NCI-H1436 treated with DMSO at 0.1 percent for 48 hours (cell line): ENCODE results near the gene CCDC192.
"Not testable (repeated sequence)": the region's sequence is repeated elsewhere in the genome, so short reads cannot be mapped to it uniquely, and the experiment has no call there.

Source experiments
- DNase-seq: peaks from one replicate; lab custom pipeline; 2025; lab: John Stamatoyannopoulos, UW

The CCDC192 gene

GRCh38 chr5:127766676-127767335, 63.6 kb downstream of the CCDC192 start:
- no peak for DNase-seq

GRCh38 chr5:127769386-127769785, 66.2 kb downstream of the CCDC192 start:
- DNase-seq = no peak

GRCh38 chr5:127770272-127770671, 67.1 kb downstream of the CCDC192 start:
- DNase-seq = no peak

GRCh38 chr5:127772531-127772930, 69.3 kb downstream of the CCDC192 start:
- no peak for DNase-seq

DNA sequence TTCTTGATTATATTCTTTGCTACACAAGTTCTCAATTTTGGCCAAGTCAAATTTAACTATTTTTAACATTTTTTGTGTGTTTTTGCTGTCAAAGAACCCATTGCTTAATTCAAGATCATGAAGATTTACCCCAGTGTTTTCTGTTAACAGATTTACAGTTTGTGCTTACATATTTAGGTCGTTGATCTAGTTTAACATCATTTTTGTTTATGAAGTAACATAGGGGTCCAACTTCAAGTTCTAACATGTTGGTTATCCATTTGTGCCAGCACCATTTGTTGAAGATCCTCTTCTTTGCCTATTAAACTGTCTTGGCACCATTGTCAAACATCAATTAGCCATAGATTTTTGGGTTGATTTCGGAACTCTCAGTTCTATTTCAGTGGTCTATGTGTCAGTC, 71.0 kb downstream of the CCDC192 start:
- DNase-seq = no peak

DNA sequence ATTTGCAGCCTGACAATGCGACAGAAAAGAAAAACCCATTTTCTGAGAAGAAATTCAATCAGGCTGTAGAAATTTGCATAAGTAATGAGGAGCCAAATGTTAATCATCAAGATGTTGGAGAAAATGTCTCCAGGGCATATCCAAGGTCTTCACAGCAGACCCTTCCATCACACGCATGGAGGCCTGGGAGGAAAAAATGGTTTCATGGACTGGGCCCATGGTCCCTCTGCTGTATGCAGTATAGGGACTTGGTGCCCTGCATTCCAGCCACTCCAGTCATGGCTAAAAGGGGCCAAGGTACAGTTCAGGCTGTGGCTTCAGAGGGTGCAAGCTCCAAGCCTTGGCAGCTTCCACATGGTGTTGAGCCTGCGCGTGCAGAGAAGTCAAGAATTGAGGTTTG, 73.3 kb downstream of the CCDC192 start:
- DNase-seq = no peak

DNA sequence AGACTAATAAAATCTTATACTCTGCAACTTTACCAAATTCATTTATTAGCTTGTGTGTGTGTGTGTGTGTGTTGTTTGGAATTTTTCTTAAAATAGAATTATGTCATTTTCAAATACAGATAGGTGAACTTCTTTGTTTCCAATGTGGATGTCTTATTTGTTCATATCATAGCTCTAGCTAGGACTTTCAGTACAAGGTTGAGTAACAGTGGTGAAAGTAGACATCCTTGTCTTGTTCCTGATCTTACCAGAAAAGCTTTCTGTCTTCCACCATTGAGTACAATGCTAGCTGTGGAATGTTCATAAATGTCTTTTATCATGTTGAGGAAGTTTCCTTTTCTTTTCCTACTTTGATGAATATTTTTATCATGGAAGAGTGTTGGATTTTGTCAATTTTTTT, 74.8 kb downstream of the CCDC192 start:
- no peak for DNase-seq

- DNase-seq = not testable (repeated sequence)
Observed at GRCh38 chr5:127782450-127782849, 79.3 kb downstream of the CCDC192 start.

DNA sequence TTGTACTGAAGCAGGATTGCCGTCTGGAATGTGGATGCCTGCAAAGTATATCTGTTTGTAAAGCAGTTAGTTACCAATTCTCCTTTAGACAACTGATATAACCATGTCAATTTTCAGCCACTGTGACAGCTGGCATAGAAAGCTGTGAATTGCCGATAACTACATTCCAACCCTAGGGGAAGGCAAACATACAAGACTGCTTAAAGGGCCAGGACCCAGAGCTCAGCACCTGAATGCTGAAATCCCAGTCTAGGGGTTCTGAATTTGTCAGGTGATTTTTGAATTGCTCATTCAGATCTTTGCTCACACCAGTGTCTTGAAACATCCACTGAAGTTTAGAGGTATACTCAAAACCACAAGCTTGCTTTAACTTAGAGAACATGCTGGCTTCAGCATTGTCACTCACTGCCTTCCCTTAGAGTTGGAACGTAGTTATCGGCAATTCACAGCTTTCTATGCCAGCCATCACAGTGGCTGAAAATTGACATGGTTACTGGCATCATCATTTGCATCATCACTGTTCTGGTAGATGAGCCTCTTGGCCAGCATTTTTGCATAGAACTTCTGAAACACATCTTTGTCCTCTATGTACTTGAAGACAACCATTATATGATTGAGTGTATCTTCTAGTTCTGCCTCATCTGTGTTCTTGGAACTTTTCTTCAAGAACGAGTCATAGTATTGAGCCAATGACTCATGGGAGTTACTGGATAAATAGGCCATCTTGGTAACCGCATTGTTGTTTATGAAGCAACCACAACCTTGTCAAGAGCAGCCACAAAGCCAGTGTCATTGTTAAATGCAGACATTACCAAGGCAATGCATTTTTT, 82.1 kb downstream of the CCDC192 start:
- no peak for DNase-seq

DNA sequence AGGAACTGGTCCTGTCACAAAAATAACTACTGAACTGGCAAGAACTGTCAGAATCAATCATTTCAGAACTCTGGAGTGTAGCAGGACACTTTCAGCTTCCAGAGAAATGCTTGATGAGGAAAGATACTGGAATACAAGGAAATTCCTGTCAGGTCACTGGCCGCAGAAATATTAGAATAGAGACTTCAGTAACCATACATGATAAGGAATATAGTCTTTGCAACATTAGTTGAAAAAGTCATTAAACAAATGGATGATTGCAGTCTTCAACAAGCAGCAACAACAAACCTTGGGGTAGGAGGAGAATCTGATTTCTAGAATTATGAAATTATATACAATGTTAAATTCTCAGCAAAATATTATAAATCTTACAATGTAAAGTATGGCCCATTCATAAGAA, 88.2 kb downstream of the CCDC192 start:
- no peak for DNase-seq

DNA sequence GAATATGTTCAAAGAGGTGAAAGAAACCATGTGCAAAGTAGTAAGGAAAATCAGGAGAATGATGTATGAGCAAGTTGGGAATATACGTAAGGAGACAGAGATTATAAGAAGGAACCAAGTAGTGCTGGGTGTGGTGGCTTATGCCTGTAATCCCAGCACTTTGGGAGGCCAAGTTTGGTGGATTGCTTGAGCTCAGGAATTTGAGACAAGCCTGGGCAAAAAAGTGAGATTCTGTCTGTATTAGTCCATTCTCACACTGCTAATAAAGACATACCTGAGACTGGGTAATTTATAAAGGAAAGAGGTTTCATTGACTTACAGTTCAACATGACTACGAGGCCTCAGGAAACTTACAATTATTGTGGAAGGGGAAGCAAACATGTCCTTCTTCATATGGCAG, 88.7 kb downstream of the CCDC192 start:
- DNase-seq = not testable (repeated sequence)

DNA sequence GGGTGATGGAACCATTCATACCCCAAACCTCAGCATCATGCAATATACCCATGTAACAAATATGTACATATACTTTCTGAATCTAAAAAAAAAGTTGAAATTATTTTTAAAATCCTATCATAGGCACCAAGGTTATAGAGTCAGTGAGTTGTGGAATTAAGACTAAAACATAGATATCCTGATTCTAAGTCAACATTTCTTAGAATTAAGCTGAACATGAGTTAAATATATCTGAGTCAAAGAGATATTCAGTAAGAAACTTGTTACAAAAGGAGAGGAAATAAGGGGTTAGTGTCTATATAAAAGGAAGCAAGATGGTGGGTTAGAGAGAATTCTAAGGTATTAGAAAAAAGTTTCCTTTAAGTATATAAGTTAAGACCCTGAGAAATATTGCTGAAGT, 89.9 kb downstream of the CCDC192 start:
- DNase-seq = no peak

DNA sequence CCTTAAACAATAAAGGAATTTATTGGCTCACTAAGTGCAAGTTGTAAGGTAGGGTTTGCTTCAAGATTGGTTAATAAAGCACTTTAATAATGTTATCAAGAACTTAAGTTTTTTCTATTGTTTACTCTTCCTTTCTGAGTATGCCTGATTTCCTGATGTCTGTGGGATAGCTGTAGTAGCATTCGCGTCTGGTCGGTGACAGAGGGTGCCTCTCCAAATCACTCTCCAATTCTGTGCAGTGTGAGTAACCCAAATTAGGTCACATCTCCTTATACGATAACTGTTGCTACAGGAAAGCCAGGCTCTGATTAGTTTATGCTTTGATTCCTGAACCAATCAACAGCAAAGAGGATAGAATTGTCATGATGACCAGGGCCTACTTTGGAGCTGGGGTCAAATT, 90.7 kb downstream of the CCDC192 start:
- no peak for DNase-seq

DNA sequence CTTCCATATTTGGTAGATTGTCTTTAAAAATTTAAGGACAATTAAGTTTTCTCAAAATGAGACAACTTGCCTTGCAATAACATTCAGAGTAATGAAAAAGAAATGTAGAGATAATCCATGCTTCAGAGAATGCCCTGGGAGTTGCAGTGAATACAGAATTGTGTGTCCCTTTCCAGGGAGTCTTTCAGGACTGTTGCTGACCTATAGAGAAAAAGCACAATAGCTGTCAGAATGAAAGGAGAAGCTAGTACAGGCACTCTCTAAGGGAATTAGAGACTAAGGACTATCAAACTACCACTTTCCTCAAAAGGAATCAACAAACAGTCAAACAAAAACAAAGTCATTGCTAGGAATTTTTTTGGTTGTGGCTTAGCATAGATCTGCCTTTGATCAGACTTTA, 93.0 kb downstream of the CCDC192 start:
- DNase-seq = no peak

DNA sequence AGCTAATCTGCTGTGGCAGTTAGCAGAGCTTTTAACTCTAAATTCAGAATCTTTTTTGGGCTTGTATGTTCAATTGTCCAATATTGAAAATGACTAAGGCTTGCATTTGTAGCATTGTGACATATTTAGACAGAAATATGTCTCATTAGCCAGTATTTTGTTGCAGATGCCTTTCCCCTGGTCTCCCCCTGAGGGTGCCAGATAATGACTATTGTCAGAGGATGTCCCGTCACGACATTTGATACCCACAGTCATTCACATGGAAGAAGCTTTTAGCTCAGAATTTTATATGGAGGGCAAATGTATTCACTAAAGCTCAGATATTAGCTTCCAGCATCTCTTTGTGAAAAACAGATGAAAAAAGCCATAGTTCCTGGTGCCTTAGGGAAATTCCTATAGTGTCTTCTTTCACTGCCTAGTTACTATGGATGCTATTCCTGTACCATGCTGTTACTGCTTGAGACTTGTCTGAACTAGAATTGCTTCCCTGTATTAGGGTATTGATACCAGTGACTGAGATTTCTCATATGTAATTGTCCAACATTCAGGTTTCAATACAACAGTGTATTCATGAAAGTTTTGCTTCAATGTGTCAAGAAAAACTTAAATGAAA, 96.2 kb downstream of the CCDC192 start:
- DNase-seq = no peak

GRCh38 chr5:127801751-127802476, 98.7 kb downstream of the CCDC192 start:
- no peak for DNase-seq

DNA sequence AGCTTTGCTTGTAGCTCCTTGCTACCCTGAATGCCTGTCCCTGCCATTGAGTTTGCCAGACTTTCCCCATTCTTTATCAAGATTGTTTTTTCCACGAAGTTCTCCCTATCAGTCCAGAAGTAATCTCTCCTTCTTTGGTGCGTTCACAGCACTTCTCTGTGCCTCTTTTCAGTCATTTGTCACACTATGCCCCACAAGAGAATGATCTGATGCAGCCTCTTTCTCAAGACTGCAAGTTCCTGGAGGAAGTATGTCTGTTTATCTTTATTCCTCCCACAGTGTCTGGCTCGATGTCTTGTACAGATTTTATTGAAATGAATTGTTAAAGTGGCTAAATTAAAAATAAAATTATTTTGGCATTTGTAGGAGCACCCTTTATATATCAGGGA, 99.3 kb downstream of the CCDC192 start:
- no peak for DNase-seq

GRCh38 chr5:127804886-127805426, 101.8 kb downstream of the CCDC192 start:
- no peak for DNase-seq

DNA sequence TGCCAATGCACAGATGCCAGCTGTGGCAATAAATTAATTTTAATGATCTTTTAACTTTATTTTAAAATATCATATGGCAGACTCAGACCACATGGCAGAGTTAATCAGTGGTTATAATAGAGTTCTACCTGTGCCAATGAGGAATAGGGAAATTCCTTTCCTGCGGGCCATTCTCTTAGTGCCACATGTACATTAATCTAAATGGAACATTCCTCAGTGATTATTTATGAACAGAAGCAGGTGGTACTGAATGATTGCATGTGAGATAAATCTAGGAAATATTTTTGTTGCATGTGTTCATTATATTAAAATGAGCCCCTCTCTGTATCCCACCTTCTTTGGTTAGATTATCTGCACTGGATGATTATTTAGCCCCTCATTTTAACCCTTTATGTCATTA, 102.3 kb downstream of the CCDC192 start:
- no peak for DNase-seq

DNA sequence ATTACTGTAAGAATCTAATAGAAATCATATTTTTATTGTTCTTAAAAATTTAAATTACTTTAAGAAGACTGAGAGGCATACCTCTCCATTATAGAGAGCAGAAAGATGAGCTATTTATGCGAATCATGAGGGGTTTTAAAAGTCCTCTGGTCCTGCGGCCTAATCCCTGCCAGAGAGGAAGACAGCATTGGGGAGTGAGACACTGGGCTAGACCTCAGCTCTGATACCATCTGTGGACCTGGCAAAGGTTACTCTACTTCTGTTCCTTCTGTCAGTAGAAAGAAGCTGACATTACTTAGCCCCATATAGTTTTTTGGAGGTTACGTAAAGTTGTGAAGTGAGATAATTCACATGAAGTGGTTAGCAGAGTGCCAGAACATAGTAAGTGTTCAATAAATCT, 103.6 kb downstream of the CCDC192 start:
- no peak for DNase-seq

DNA sequence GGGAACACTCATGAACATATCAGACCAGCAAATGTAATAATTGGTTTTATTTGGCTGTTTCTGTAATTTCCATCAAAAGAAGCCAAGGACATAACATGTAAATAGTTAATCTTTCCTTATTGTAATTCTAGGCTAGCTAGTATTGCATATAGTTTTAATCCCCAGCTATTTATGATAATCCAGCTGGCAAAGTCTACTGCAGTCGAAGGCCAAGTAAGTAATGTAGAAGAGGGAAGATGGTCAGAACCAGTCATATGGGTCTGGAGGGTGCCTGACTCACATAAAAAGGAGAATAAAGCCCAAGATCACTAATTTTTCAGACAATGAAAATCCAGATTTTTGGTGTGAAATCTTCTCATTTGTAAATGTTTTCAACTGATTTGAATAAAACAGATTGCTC, 106.3 kb downstream of the CCDC192 start:
- no peak for DNase-seq

- DNase-seq = no peak
Observed at GRCh38 chr5:127810017-127810416, 106.8 kb downstream of the CCDC192 start.
